HG02588 (cell line): ENCODE measurements around the gene FAM229B.
"Not testable (repeated sequence)": the region's sequence is repeated elsewhere in the genome, so short reads cannot be mapped to it uniquely, and the experiment has no call there.

Experiments
- ATAC-seq: cut with Tn5 transposase; IDR thresholded peaks from one replicate; pipeline ENCODE4 v1.9.1; 2021; ENCODE audit warnings: mild to moderate bottlenecking, moderate library complexity; ENCODE audit not compliant: unreplicated experiment

FAM229B gene, protein sequence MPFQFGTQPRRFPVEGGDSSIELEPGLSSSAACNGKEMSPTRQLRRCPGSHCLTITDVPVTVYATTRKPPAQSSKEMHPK

GRCh38 chr6:112087136-112087911 lies at the start of gene FAM229B, which contains the start of gene TUBE1:
Gene FAM229B, plus strand, starts transcription at chr6:112087591. Its CDS starts 11,693 bp downstream, at chr6:112099284.
Gene TUBE1, minus strand, starts transcription at chr6:112087482. Its CDS starts 48 bp downstream, at chr6:112087434.
- peak; percentile 98 for ATAC-seq

DNA sequence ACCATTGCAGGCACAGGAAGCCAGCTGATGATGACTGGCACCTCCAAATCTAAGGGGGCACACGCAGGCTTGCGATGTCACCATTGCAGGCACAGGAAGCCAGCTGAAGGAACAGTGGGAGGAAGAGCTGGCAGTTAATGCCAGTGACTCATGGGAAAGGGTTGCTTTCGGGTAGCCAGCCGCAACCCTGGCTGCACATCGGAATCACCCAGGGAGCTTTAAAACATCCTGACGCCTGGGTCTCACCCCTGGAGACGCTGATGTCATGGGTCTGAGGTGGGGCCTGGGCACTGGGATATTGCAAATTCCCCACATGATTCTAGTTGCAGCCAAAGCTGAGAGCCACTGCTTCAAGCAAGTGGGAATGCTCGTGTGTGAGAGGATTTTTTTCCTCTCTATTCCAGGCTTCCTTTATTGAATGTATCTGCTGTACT lies 49.6 kb upstream of the FAM229B start:
- ATAC-seq: no peak

DNA sequence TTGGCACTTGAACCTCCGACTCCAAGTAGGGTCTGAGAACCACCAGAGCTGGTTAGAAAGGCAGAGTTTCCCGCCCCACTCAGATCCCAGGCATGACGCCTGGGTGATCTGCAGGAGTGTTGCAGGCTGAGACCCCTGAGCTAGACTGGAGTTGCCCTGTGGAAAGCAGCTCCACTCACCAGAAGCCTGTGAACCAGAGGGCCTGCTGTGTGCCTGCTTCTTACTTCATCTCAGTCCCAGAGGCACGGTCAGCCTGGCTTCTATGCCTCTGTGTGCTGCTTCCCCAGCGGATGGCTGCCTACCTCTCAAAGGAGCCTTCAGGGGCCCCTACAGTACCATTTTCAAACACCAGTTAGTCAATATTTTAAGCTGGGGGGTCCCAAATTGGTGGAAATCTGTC lies 49.1 kb upstream of the FAM229B start:
- ATAC-seq: no peak

DNA sequence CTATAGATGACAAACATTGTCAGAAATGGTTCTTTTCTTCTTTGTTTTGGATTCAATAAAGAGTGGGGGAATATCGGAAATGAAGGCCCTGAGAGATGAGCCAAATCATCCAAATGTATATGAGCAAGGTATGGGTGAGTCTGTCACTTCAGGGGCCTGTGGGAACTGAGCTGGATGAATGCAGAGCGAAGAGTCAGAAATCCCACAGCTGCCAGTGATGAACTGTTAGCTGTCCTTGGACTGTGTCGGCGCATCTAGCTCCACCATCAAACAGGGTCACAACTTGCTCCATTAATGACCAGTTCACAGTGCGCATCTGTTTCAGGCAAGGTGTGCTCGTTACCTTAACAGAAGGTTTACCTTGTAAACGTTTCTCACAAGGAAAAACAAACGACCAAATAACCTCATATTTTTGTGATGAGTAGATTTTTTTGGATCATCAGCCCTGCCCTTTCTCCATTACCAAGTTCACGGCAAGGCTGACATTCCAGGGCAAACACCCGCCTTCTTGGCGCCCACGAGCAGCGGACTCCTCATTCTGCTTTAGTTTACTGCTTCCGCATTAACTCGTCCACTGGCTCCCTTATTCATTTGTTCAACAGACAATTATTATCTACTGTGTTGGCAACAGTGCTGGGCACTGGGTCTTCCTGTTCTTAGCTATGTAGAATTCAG lies 48.5 kb upstream of the FAM229B start:
- ATAC-seq: no peak

DNA sequence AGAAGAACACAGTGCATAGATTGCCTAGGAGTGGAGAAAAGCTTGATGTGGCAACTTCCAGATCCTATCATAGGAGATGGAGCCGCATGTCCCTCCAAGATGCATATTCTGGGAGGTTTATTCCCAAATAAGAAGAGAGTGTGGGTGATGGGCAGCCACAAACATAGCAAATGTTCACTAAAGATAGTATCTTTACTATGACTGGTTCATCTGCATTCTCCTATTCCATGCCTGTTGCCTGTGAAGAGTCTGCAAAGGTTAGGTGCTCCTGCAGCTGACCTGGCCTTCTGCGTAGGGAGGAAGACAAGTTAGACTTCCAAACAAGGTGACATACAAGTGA lies 48.0 kb upstream of the FAM229B start:
- no peak for ATAC-seq

- no peak for ATAC-seq
Measured at GRCh38 chr6:112040956-112041355, 46.4 kb upstream of the FAM229B start.

DNA sequence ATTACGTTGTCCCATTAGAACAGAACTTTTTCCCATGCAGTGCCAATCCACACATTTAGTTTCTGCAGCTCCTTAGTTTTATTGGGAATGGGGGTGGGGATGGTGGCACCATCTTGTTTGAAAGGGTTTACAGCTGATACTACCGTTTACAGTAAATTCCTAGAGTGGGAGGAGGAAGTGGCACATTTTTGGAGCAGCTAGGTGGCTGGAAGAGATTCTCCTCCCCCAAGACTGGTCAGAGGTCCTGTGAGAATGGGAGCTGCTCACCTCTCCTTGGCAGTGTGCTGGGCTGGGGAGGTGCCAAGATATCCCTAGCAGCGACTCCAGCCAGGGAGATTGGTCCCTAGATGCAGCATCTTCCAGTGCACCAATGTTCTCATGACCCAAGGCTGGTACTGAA lies 45.9 kb upstream of the FAM229B start:
- no peak for ATAC-seq

GRCh38 chr6:112043032-112044007 lies 44.1 kb upstream of the FAM229B start:
- peak; percentile 89 for ATAC-seq

DNA sequence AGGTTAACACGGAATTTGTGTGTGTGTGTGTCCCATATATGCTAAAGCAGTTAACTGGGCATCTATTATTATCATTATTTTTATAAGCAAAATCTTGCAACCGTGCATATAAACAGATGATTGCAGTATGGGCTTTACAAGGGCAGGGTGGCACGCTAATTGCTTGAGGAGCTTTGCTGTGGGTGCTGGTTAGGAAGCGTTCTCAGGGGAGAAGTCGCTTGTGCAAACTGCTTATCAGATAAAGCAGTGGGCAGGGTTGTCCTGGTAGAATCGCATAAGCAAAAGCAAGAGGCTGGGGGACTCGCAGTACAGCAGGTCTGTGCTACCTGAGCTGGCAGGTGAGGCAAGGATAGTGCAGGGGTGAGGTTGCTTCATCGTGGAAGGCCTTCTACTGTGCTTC lies 43.2 kb upstream of the FAM229B start:
- no peak for ATAC-seq

GRCh38 chr6:112044856-112045255 lies 42.5 kb upstream of the FAM229B start:
- ATAC-seq: no peak

DNA sequence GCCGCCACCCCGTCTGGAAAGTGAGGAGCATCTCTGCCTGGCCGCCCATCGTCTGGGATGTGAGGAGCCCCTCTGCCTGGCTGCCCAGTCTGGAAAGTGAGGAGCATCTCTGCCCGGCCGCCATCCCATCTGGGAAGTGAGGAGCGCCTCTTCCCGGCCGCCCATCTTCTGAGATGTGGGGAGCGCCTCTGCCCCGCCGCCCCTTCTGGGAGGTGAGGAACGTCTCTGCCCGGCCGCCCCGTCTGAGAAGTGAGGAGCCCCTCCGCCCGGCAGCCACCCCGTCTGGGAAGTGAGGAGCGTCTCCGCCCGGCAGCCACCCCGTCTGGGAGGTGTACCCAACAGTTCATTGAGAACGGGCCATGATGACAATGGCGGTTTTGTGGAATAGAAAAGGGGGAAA lies 39.9 kb upstream of the FAM229B start:
- not testable (repeated sequence) for ATAC-seq

DNA sequence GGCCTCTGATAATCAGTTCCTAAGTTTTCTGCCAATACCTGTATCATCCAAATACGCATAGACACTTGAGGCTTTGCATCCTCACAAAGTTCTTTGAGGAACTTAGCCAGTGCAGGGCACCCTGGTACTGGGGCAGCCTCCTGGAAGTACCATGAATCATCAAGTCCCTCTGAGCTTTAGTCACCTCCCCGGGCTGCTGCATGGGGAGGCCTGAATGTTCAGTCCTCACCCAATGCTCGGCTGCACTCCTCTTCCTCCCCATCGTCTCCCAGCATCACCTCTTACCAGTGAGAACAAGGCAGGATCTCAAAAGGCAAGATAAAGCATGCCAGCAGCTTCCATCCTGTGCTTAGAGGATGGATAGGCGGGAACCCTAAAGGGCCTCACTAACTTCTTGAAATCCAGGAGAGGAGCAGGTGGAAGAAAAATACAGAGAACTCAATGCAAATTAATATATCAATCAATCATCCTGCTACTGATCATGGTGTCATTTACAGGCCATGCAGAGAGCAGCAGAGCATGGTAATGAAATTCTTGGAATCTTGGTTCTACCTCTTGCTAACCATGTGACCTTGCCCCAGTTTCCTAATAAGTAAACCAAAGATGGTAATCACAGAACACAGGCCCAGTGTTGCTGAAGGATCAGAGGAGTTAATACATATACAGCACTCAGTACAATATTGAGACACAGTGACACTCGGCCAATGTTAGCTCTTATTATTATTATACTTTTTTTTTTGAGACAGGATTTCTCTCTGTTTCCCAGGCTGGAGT lies 38.2 kb upstream of the FAM229B start:
- ATAC-seq: no peak

DNA sequence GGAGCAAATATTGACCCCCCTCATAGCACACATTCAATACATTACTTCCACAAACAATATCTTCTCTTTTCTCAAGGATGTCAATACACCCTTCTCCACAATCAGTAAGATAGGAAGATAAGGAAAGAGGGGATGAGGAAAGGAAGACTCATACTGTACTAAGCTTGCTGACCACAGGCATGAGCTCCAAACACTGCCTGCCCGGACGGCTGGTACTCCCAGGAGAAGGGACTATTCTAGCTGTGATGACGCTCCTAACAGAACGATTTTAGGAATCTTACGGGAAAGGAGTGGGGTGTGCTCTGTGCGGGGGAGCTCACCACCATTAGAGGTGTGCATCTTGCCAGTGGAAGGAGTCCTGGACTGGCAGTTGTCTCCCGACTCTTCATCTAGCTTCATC lies 37.4 kb upstream of the FAM229B start:
- ATAC-seq: no peak

DNA sequence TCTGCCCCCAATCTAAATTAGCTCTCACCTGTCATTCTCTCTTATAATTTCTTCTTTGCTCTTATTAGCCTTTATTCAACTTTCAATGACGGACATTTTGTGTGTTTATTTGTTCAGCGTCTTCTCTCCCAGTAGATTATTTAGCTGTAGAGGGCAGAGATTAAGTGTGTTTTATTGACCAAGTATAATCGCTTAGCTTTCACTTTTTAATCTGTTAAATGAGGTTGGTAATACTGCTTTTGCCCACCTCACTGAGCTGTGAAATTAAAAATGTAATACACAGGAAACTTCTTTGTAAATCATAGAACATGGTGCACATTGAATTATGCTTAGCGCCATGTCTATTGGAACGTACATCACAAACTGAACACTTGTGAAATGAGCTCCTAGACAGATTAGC lies 37.0 kb upstream of the FAM229B start:
- no peak for ATAC-seq

DNA sequence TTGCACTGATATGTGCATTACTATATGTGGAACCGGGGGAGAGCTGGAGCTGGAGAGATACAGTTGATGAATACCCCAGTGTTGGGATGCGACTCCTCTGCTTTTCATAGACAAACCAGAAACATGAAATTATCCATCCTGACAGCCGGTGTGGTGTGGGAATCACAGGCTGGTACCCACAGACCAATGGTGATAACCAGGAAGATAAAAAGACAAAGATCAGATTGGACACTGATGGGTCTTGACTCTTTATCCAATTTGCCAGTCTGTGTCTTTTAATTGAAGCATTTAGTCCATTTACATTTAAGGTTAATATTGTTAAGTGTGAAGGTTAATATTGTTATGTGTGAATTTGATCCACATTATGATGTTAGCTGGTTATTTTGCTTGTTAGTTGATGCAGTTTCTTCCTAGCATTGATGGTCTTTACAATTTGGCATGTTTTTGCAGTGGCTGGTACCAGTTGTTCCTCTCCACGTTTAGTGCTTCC lies 36.1 kb upstream of the FAM229B start:
- not testable (repeated sequence) for ATAC-seq

GRCh38 chr6:112054001-112054400 lies 33.4 kb upstream of the FAM229B start, which contains the start of gene CCN6:
Gene CCN6, plus strand, starts transcription at chr6:112054104. Its CDS starts 254 bp downstream, at chr6:112054358.
- no peak for ATAC-seq

DNA sequence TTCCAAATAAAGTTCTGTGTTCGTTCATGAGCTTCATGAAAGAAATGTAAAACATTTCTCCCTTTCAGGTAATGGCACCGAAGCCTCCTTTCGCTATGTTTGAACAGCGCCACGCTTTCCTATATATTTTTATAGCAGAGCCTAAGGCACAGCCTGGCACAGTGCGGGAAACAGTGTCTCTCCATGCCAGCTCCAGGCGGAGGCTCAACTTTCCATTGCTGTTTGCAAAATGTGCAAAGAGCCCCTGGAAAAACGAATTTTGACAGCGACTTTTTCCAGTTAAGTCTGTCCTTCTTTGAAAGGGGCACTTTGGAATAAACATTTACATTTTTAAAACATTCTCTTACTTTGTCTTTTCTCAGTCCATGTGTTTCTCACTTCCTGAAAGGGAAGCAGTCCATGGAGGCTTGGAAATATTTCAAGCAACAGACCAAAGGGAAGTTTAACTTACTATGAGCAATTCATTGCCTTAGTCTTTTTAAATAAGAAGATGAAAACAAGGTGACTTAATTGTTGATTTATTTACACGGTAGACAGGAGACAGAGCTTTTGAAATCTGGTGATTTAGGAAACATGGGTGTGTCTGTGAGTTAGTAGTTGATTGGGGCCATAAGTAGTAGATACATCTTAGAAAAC lies 32.7 kb upstream of the FAM229B start:
- ATAC-seq: no peak

DNA sequence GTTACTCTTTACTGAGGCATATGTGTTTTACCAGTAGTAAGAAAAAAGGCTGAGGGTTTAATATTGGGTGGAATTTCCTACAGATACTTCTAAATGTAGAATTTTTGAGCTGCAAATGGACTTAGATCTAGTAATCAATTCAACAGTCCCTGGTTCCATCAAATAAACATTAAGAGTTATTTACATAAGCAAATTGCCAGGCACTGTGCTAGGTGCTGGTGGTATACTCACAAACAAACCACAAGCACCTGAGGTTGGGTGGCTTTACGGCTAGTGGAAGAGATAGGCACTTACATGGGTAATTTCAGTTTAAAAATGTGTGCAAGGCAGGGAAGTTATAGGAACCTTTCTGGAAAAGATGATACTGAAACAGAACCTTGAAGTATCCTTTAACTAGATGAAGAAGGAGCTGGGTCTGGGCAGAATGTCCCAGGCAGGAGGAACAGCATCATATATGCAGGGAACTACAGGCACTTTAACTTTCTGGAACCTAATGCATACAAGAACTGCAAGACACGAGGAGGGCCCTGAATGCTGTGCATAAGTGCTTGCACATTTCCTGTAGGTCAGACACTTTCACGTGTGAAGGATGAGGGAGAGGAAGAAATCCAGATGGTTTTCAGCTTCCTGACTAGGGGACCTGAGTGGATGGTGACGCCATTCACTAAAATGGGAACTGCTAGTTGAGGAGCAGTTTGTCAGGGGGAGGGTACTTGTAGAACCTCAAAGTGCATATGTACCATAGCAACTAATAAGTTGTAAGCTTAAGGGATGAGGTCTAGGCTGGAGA lies 29.0 kb upstream of the FAM229B start:
- ATAC-seq: no peak

DNA sequence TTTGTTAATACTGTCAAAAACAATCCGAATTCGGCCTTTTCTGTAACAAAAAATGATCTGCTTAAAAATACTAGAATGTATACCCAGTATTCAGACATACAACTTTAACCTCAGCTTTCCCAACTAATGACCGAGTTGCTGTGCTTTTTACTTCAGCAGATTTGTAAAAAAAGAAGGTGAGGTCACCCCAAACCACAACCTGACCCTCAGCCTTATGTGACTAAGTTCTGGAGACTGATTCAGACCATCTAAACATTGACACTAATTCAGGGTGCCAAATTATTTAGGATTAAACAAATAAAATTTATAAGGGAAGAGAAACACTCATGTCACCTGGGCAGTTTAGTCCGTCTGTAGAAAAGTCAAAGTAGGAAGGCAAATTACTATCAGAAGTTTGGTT lies 25.8 kb upstream of the FAM229B start:
- no peak for ATAC-seq
